GM23338 (cell line): ENCODE results near the gene DTYMK.

Experiments
- CREB1 ChIP-seq: fragments of 250-450 bp; sonication (Bioruptor Pico); IDR thresholded peaks from 2 replicates; pipeline ENCODE4 v1.5.0; 2020; ENCODE audit warnings: low read depth, mild to moderate bottlenecking, moderate library complexity
- CTCF ChIP-seq, 2 experiments: fragments of 200-600 bp in 1 of 2; sonication (generic) in 1 of 2; conservative IDR thresholded peaks; 2 replicates each; pipeline versions ENCODE4 v1.5.1 to v1.6.1; 2016 to 2017; ENCODE audit warnings: antibody characterized with exemption in 2 of 2, low read depth in 2 of 2, mild to moderate bottlenecking in 2 of 2, moderate library complexity in 1 of 2
- ETS1 ChIP-seq: IDR thresholded peaks from 2 replicates; pipeline ENCODE4 v1.6.1; 2016; ENCODE audit warnings: antibody characterized with exemption
- EZH2 ChIP-seq: fragments of 200-600 bp; sonication (generic); IDR thresholded peaks from one replicate; pipeline ENCODE4 v1.8.0; 2017; ENCODE audit warnings: antibody characterized with exemption, mild to moderate bottlenecking, low read depth; ENCODE audit not compliant: unreplicated experiment
- EZH2phosphoT487 ChIP-seq: fragments of 200-600 bp; sonication (generic); IDR thresholded peaks from one replicate; pipeline ENCODE4 v1.8.1; 2018; ENCODE audit warnings: antibody characterized with exemption; ENCODE audit not compliant: unreplicated experiment
- JUNB ChIP-seq: IDR thresholded peaks from one replicate; pipeline ENCODE4 v1.6.1; 2016; ENCODE audit warnings: antibody characterized with exemption; ENCODE audit not compliant: unreplicated experiment
- NANOG ChIP-seq: IDR thresholded peaks from 2 replicates; pipeline ENCODE4 v1.6.1; 2016; ENCODE audit warnings: antibody characterized with exemption, borderline replicate concordance
- POLR2AphosphoS5 ChIP-seq: IDR thresholded peaks from 2 replicates; pipeline ENCODE4 v1.6.1; 2016; ENCODE audit warnings: antibody characterized with exemption, low read depth
- REST ChIP-seq: IDR thresholded peaks from one replicate; pipeline ENCODE4 v1.6.1; 2018; ENCODE audit warnings: antibody characterized with exemption; ENCODE audit not compliant: unreplicated experiment
- STAT1 ChIP-seq: IDR thresholded peaks from one replicate; pipeline ENCODE4 v1.6.1; 2016; ENCODE audit warnings: antibody characterized with exemption; ENCODE audit not compliant: unreplicated experiment
- ZNF114 ChIP-seq: fragments of 250-450 bp; sonication (Bioruptor Pico); IDR thresholded peaks from 2 replicates; pipeline ENCODE4 v1.5.0; 2020; ENCODE audit warnings: mild to moderate bottlenecking, moderate library complexity
- ZNF331 ChIP-seq: fragments of 250-450 bp; sonication (Bioruptor Pico); IDR thresholded peaks from 2 replicates; pipeline ENCODE4 v1.5.0; 2020; ENCODE audit warnings: low read depth, mild to moderate bottlenecking, moderate library complexity
- ZNF462 ChIP-seq: fragments of 250-450 bp; sonication (Bioruptor Pico); IDR thresholded peaks from 2 replicates; pipeline ENCODE4 v1.5.0; 2020; ENCODE audit warnings: mild to moderate bottlenecking, moderate library complexity

GRCh38 chr2:241656190-241656741 is 30.3 kb downstream of the DTYMK start:
- TF ChIP-seq EZH2 (no peak), CTCF (conservative IDR thresholded peaks at IDR 0.05; ENCODE audit: low read depth in 2 of 2) (no peak), POLR2AphosphoS5 (no peak), EZH2phosphoT487 (no peak), JUNB (no peak), REST (no peak), ZNF331 (CRISPR knock-in tag) (no peak), CREB1 (CRISPR knock-in tag) (no peak), STAT1 (no peak), NANOG (no peak), ETS1 (no peak), ZNF114 (no peak), ZNF462 (CRISPR knock-in tag) (no peak)
